Nephron progenitor cell (in vitro differentiated cells): ENCODE results near the gene NDUFA1.

Experiments used
- DNase-seq: peaks from one replicate; pipeline ENCODE4 v3.0.0; 2021
- H3K27ac Mint-ChIP-seq: 2 replicates; pipeline ENCODE4 v1.8.0; 2021; ENCODE audit warnings: mild to moderate bottlenecking, moderate library complexity, mixed read lengths
- H3K27me3 Mint-ChIP-seq: 2 replicates; pipeline ENCODE4 v1.8.0; 2021; ENCODE audit warnings: mild to moderate bottlenecking, low read depth, mixed read lengths; ENCODE audit not compliant: poor library complexity
- H3K36me3 Mint-ChIP-seq: 2 replicates; pipeline ENCODE4 v1.8.0; 2021; ENCODE audit warnings: low read depth, mixed read lengths
- H3K4me1 Mint-ChIP-seq: 2 replicates; pipeline ENCODE4 v1.8.0; 2021; ENCODE audit warnings: mixed read lengths
- H3K4me3 Mint-ChIP-seq: 2 replicates; pipeline ENCODE4 v1.8.0; 2021; ENCODE audit warnings: mild to moderate bottlenecking, moderate library complexity, mixed read lengths
- H3K9me3 Mint-ChIP-seq: 2 replicates; pipeline ENCODE4 v1.8.0; 2021; ENCODE audit warnings: mild to moderate bottlenecking, moderate library complexity, mixed read lengths
- CTCF ChIP-seq: fragments of 200-600 bp; sonication (generic); IDR thresholded peaks from 2 replicates; pipeline ENCODE4 v1.5.0; 2021; ENCODE audit warnings: antibody characterized with exemption

NDUFA1 gene

GRCh38 chrX:119853444-119853843, 18.2 kb upstream of the NDUFA1 start:
- Mint-ChIP-seq H3K27me3 (peaks cover 16% of the 10 kb centered on the region), H3K9me3 (peaks cover 63% of the 10 kb centered on the region), H3K4me3 (peak overlapping the region; percentile 91), H3K4me1 (peaks cover 24% of the 10 kb centered on the region), H3K36me3 (peaks cover 22% of the 10 kb centered on the region), H3K27ac (peak overlapping the region; percentile 99)
- TF ChIP-seq CTCF, result no peak
- DNase-seq, result peak; percentile 17

GRCh38 chrX:119870626-119871131, 953 bp upstream of the NDUFA1 start:
- peak overlapping the region; percentile 94 for H3K4me3 Mint-ChIP-seq
- DNase-seq, result peak; percentile 17
- H3K27me3 Mint-ChIP-seq, result peaks cover 5% of the 10 kb centered on the region
- H3K36me3 Mint-ChIP-seq, result peaks cover 9% of the 10 kb centered on the region
- H3K27ac Mint-ChIP-seq, result peak overlapping the region; percentile 92
- TF ChIP-seq CTCF, result no peak
- peaks cover 15% of the 10 kb centered on the region for H3K4me1 Mint-ChIP-seq
- peaks cover 48% of the 10 kb centered on the region for H3K9me3 Mint-ChIP-seq

- Mint-ChIP-seq H3K36me3 (peaks cover 13% of the 10 kb centered on the region), H3K27ac (peak overlapping the region; percentile 92), H3K27me3 (peaks cover 5% of the 10 kb centered on the region), H3K4me3 (peak overlapping the region; percentile 94), H3K9me3 (peaks cover 51% of the 10 kb centered on the region), H3K4me1 (peaks cover 15% of the 10 kb centered on the region)
- DNase-seq, result no peak
- no peak for TF ChIP-seq CTCF
Measured at GRCh38 chrX:119871245-119871598, 410 bp upstream of the NDUFA1 start.

GRCh38 chrX:119878740-119879139, 7.1 kb downstream of the NDUFA1 start:
- Mint-ChIP-seq H3K9me3 (peaks cover 43% of the 10 kb centered on the region), H3K27ac (no peak overlapping the region), H3K4me3 (no peak overlapping the region), H3K4me1 (peaks cover 6% of the 10 kb centered on the region), H3K36me3 (peaks cover 19% of the 10 kb centered on the region), H3K27me3 (peaks cover 3% of the 10 kb centered on the region)
- DNase-seq, result no peak
- no peak for TF ChIP-seq CTCF

- no peak for DNase-seq
- no peak for TF ChIP-seq CTCF
- H3K4me3 Mint-ChIP-seq, result no peak overlapping the region
- peaks cover 46% of the 10 kb centered on the region for H3K9me3 Mint-ChIP-seq
- peak overlapping the region; percentile 70 for H3K27ac Mint-ChIP-seq
- peaks cover 15% of the 10 kb centered on the region for H3K36me3 Mint-ChIP-seq
- peaks cover 6% of the 10 kb centered on the region for H3K4me1 Mint-ChIP-seq
- peaks cover 3% of the 10 kb centered on the region for H3K27me3 Mint-ChIP-seq
Measured at GRCh38 chrX:119880076-119880475, 8.4 kb downstream of the NDUFA1 start.

GRCh38 chrX:119880552-119881437, 9.2 kb downstream of the NDUFA1 start:
- Mint-ChIP-seq H3K4me1 (peaks cover 6% of the 10 kb centered on the region), H3K9me3 (peaks cover 46% of the 10 kb centered on the region), H3K27me3 (peaks cover 3% of the 10 kb centered on the region), H3K4me3 (no peak overlapping the region), H3K36me3 (peaks cover 14% of the 10 kb centered on the region), H3K27ac (peak overlapping the region; percentile 70)
- peak; percentile 21 for DNase-seq
- peak; percentile 54 for TF ChIP-seq CTCF
